Left ventricle myocardium inferior (tissue), 1 donor: ENCODE results near the gene OR52M1. TPM values are rescaled to one million over a fixed set of nuclear protein-coding genes. Genes with fewer than 3 reads are reported as not detected.
"Not testable (repeated sequence)": the region's sequence is repeated elsewhere in the genome, so short reads cannot be mapped to it uniquely, and the experiment has no call there.

Experiments
- DNase-seq: peaks from one replicate; pipeline ENCODE4 v3.0.0-alpha.2; 2020
- H3K27ac ChIP-seq: fragments of 200-600 bp; replicated peaks from 2 replicates; pipeline ENCODE4 v1.8.0; 2021
- H3K27me3 ChIP-seq: fragments of 200-600 bp; 2 replicates; pipeline ENCODE4 v1.8.0; 2021; ENCODE audit warnings: low read depth
- H3K36me3 ChIP-seq: fragments of 200-600 bp; 2 replicates; pipeline ENCODE4 v1.8.0; 2021
- H3K4me1 ChIP-seq: fragments of 200-600 bp; 2 replicates; pipeline ENCODE4 v1.8.0; 2021
- H3K4me3 ChIP-seq: fragments of 200-600 bp; 2 replicates; pipeline ENCODE4 v1.8.0; 2021; ENCODE audit warnings: mild to moderate bottlenecking, moderate library complexity
- H3K9me3 ChIP-seq: fragments of 200-600 bp; replicated peaks from 2 replicates; pipeline ENCODE4 v1.8.0; 2021
- intact Hi-C: fragments of 100-400 bp; cut with micrococcal nuclease; formaldehyde crosslinking; loops from one replicate; pipeline ENCODE4 v1.11.0; 2022
- total RNA-seq: library from RNA; stranded (reverse); fragmentation: NEBNext Ultra II Directional; extraction: Animal tissue kit (Norgen Biotek cat#: 25700); gene quantifications from one replicate; pipeline ENCODE4 v1.2.1, GENCODE V29; 2021
- TF ChIP-seq, protein P1 (sequence below): fragments of 200-600 bp; IDR thresholded peaks from 2 replicates; pipeline ENCODE4 v1.8.0; 2021; ENCODE audit warnings: antibody characterized with exemption, mild to moderate bottlenecking, borderline replicate concordance
- donor health status: DM: no; HTN: yes; CAD: no; lungs with severe emphysema.

OR52M1 gene
- total RNA-seq, 1 donor from 2014 or later, result not detected

DNA sequence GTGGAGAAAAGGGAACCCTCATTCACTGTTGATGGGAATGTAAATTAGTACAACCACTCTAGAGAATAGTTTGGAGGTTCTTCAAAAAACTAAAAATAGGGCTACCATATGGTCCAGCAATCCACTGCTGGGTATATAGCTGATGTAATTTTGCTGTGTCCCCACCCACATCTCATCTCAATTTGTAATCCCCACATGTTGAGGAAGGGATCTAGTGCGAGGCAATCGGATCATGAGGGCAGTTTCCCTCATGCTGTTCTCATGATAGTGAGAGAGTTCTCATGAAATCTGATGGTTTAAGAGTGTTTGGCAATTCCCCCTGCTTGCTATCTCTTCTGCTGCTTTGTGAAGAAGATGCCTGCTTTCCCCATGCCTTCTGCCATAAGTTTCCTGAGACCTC, 17.1 kb upstream of the OR52M1 start:
- no peaks in the 10 kb centered on the region for H3K36me3 ChIP-seq
- no peaks in the 10 kb centered on the region for H3K4me1 ChIP-seq
- H3K9me3 ChIP-seq, result no peaks in the 10 kb centered on the region
- no peak overlapping the region for H3K27ac ChIP-seq
- H3K27me3 ChIP-seq, result peaks cover 62% of the 10 kb centered on the region
- no peak overlapping the region for H3K4me3 ChIP-seq
- intact Hi-C loops, result no loop called here
- no peak for DNase-seq
- TF ChIP-seq, protein P1, sequence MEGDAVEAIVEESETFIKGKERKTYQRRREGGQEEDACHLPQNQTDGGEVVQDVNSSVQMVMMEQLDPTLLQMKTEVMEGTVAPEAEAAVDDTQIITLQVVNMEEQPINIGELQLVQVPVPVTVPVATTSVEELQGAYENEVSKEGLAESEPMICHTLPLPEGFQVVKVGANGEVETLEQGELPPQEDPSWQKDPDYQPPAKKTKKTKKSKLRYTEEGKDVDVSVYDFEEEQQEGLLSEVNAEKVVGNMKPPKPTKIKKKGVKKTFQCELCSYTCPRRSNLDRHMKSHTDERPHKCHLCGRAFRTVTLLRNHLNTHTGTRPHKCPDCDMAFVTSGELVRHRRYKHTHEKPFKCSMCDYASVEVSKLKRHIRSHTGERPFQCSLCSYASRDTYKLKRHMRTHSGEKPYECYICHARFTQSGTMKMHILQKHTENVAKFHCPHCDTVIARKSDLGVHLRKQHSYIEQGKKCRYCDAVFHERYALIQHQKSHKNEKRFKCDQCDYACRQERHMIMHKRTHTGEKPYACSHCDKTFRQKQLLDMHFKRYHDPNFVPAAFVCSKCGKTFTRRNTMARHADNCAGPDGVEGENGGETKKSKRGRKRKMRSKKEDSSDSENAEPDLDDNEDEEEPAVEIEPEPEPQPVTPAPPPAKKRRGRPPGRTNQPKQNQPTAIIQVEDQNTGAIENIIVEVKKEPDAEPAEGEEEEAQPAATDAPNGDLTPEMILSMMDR, result no peak

DNA sequence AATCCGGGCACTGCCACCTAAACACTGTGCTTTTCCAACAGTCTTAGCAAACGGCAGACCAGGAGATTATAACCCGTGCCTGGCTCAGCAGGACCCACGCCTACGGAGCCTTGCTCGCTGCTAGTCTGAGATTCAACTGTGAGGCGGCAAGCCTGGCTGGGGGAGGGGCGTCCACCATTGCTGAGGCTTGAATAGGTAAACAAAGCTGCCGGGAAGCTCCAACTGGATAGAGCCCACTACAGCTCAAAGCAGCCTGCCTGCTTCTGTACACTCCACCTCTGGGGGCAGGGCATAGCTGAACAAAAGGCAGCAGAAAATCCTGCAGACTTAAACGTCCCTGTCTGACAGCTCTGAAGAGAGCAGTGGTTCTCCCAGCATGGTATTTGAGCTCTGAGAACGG, 13.3 kb upstream of the OR52M1 start:
- DNase-seq, H3K9me3 ChIP-seq, H3K4me1 ChIP-seq, intact Hi-C loops, H3K36me3 ChIP-seq, H3K27ac ChIP-seq, H3K4me3 ChIP-seq: not testable (repeated sequence)
- H3K27me3 ChIP-seq, result peaks cover 41% of the 10 kb centered on the region

GRCh38 chr11:4539603-4540219, 5.3 kb upstream of the OR52M1 start:
- Histone ChIP-seq H3K27me3 (peaks cover 25% of the 10 kb centered on the region), H3K4me1 (no peaks in the 10 kb centered on the region), H3K27ac (no peak overlapping the region), H3K4me3 (no peak overlapping the region), H3K9me3 (no peaks in the 10 kb centered on the region), H3K36me3 (no peaks in the 10 kb centered on the region)
- TF ChIP-seq, protein P1, result peak; percentile 79
- intact Hi-C loops, result loop anchor here (10.0 kb wide), 1 partner anchor 355 kb away; no protein-coding TSS in a partner anchor
- peak; percentile 21 for DNase-seq

- TF ChIP-seq, protein P1, result no peak
- peaks cover 25% of the 10 kb centered on the region for H3K27me3 ChIP-seq
- H3K36me3 ChIP-seq, result no peaks in the 10 kb centered on the region
- H3K4me1 ChIP-seq, result no peaks in the 10 kb centered on the region
- H3K4me3 ChIP-seq, result no peak overlapping the region
- H3K27ac ChIP-seq, result no peak overlapping the region
- intact Hi-C loops, result loop anchor here (10.0 kb wide), 1 partner anchor 356 kb away; no protein-coding TSS in a partner anchor
- DNase-seq, result no peak
- no peaks in the 10 kb centered on the region for H3K9me3 ChIP-seq
Observed at GRCh38 chr11:4541071-4541470, 3.9 kb upstream of the OR52M1 start.

- no peak overlapping the region for H3K4me3 ChIP-seq
- TF ChIP-seq, protein P1, result no peak
- intact Hi-C loops, result loop anchor here (10.0 kb wide), 1 partner anchor 359 kb away; no protein-coding TSS in a partner anchor
- peaks cover 25% of the 10 kb centered on the region for H3K27me3 ChIP-seq
- no peaks in the 10 kb centered on the region for H3K36me3 ChIP-seq
- H3K9me3 ChIP-seq, result no peaks in the 10 kb centered on the region
- no peaks in the 10 kb centered on the region for H3K4me1 ChIP-seq
- no peak overlapping the region for H3K27ac ChIP-seq
- DNase-seq, result no peak
Observed at GRCh38 chr11:4543561-4543960, 1.4 kb upstream of the OR52M1 start.

GRCh38 chr11:4546878-4547277, 1.9 kb downstream of the OR52M1 start:
- intact Hi-C loops, result loop anchor here (10.0 kb wide), 1 partner anchor 362 kb away; no protein-coding TSS in a partner anchor
- DNase-seq, result no peak
- no peaks in the 10 kb centered on the region for H3K36me3 ChIP-seq
- H3K27me3 ChIP-seq, result peaks cover 10% of the 10 kb centered on the region
- no peaks in the 10 kb centered on the region for H3K4me1 ChIP-seq
- H3K9me3 ChIP-seq, result peaks cover 17% of the 10 kb centered on the region
- H3K4me3 ChIP-seq, result no peak overlapping the region
- no peak overlapping the region for H3K27ac ChIP-seq
- TF ChIP-seq, protein P1, result no peak
